HEK293 (cell line): ENCODE measurements around the gene SHTN1.

Experiments used
- GLI4 ChIP-seq: fragments of 450-650 bp; formaldehyde crosslinking; IDR thresholded peaks from 2 replicates; pipeline ENCODE4 v1.5.1; 2016; ENCODE audit warnings: missing biosample characterization, missing genetic modification characterization
- IKZF3 ChIP-seq: fragments of 450-650 bp; IDR thresholded peaks from 2 replicates; pipeline ENCODE4 v1.5.0; 2018; ENCODE audit warnings: missing biosample characterization, mild to moderate bottlenecking, missing genetic modification characterization, moderate library complexity
- MZF1 ChIP-seq: fragments of 450-650 bp; formaldehyde crosslinking; IDR thresholded peaks from 2 replicates; pipeline ENCODE4 v1.5.1; 2017; ENCODE audit warnings: missing biosample characterization, missing genetic modification characterization, borderline replicate concordance
- SP7 ChIP-seq: fragments of 450-650 bp; formaldehyde crosslinking; IDR thresholded peaks from 2 replicates; pipeline ENCODE4 v1.5.1; 2016; ENCODE audit warnings: missing biosample characterization, missing genetic modification characterization
- TRIM28 ChIP-seq: IDR thresholded peaks from 2 replicates; pipeline ENCODE4 v1.6.1; 2011; ENCODE audit warnings: low read length, control low read depth, borderline replicate concordance
- WT1 ChIP-seq: fragments of 450-650 bp; formaldehyde crosslinking; IDR thresholded peaks from 2 replicates; pipeline ENCODE4 v1.5.1; 2016; ENCODE audit warnings: missing biosample characterization, missing genetic modification characterization
- YY1 ChIP-seq: fragments of 450-650 bp; formaldehyde crosslinking; IDR thresholded peaks from 2 replicates; pipeline ENCODE4 v1.5.1; 2018; ENCODE audit warnings: missing biosample characterization, missing genetic modification characterization
- ZBTB11 ChIP-seq: fragments of 450-650 bp; formaldehyde crosslinking; conservative IDR thresholded peaks from 2 replicates; pipeline ENCODE4 v1.5.1; 2016; ENCODE audit warnings: low read depth, missing biosample characterization, missing genetic modification characterization
- ZBTB26 ChIP-seq: fragments of 450-650 bp; formaldehyde crosslinking; optimal IDR thresholded peaks from 2 replicates; pipeline ENCODE3; 2016; ENCODE audit warnings: missing biosample characterization, mild to moderate bottlenecking, missing genetic modification characterization
- ZFP37 ChIP-seq: fragments of 450-650 bp; formaldehyde crosslinking; IDR thresholded peaks from 2 replicates; pipeline ENCODE4 v1.5.1; 2016; ENCODE audit warnings: missing biosample characterization, missing genetic modification characterization
- ZIC2 ChIP-seq: fragments of 450-650 bp; formaldehyde crosslinking; IDR thresholded peaks from 2 replicates; pipeline ENCODE4 v1.5.1; 2016; ENCODE audit warnings: missing biosample characterization, missing genetic modification characterization
- ZNF155 ChIP-seq: fragments of 450-650 bp; formaldehyde crosslinking; IDR thresholded peaks from 2 replicates; pipeline ENCODE4 v1.5.1; 2016; ENCODE audit warnings: missing biosample characterization, missing genetic modification characterization
- ZNF175 ChIP-seq: fragments of 450-650 bp; formaldehyde crosslinking; IDR thresholded peaks from 2 replicates; pipeline ENCODE4 v1.5.1; 2016; ENCODE audit warnings: missing biosample characterization, missing genetic modification characterization
- ZNF211 ChIP-seq: fragments of 450-650 bp; formaldehyde crosslinking; IDR thresholded peaks from 2 replicates; pipeline ENCODE4 v1.5.1; 2016; ENCODE audit warnings: low read depth, missing biosample characterization, missing genetic modification characterization
- ZNF223 ChIP-seq: fragments of 450-650 bp; formaldehyde crosslinking; IDR thresholded peaks from 2 replicates; pipeline ENCODE4 v1.5.1; 2016; ENCODE audit warnings: missing biosample characterization, missing genetic modification characterization
- ZNF341 ChIP-seq: fragments of 450-650 bp; formaldehyde crosslinking; IDR thresholded peaks from 2 replicates; pipeline ENCODE4; 2016; ENCODE audit warnings: low read depth, missing biosample characterization, missing genetic modification characterization
- ZNF423 ChIP-seq: fragments of 450-650 bp; formaldehyde crosslinking; IDR thresholded peaks from 2 replicates; pipeline ENCODE4 v1.5.1; 2016; ENCODE audit warnings: missing biosample characterization, missing genetic modification characterization
- ZNF473 ChIP-seq: fragments of 450-650 bp; formaldehyde crosslinking; IDR thresholded peaks from 2 replicates; pipeline ENCODE4 v1.5.1; 2017; ENCODE audit warnings: missing biosample characterization, missing genetic modification characterization
- ZNF501 ChIP-seq: fragments of 450-650 bp; formaldehyde crosslinking; IDR thresholded peaks from 2 replicates; pipeline ENCODE4 v1.5.1; 2016; ENCODE audit warnings: missing biosample characterization, missing genetic modification characterization
- ZNF585B ChIP-seq: fragments of 450-650 bp; formaldehyde crosslinking; IDR thresholded peaks from 2 replicates; pipeline ENCODE4 v1.5.1; 2016; ENCODE audit warnings: missing biosample characterization, missing genetic modification characterization
- ZNF610 ChIP-seq: fragments of 450-650 bp; formaldehyde crosslinking; IDR thresholded peaks from 2 replicates; pipeline ENCODE4 v1.5.1; 2016; ENCODE audit warnings: missing biosample characterization, missing genetic modification characterization, borderline replicate concordance
- ZNF629 ChIP-seq: fragments of 450-650 bp; formaldehyde crosslinking; IDR thresholded peaks from 2 replicates; pipeline ENCODE4 v1.5.1; 2017; ENCODE audit warnings: missing biosample characterization, missing genetic modification characterization
- ZNF785 ChIP-seq: fragments of 450-650 bp; formaldehyde crosslinking; IDR thresholded peaks from 2 replicates; pipeline ENCODE4 v1.5.1; 2016; ENCODE audit warnings: missing biosample characterization, missing genetic modification characterization
- ZNF792 ChIP-seq: fragments of 450-650 bp; formaldehyde crosslinking; IDR thresholded peaks from 2 replicates; pipeline ENCODE4 v1.5.1; 2016; ENCODE audit warnings: missing biosample characterization, missing genetic modification characterization
- ZSCAN30 ChIP-seq: fragments of 450-650 bp; IDR thresholded peaks from 2 replicates; pipeline ENCODE4 v1.5.1; 2018; ENCODE audit warnings: missing biosample characterization, mild to moderate bottlenecking, missing genetic modification characterization, moderate library complexity
- ZXDB ChIP-seq: fragments of 450-650 bp; formaldehyde crosslinking; IDR thresholded peaks from 2 replicates; pipeline ENCODE4 v1.5.1; 2016; ENCODE audit warnings: missing biosample characterization, missing genetic modification characterization
- TF ChIP-seq, protein P1 (sequence below): fragments of 450-650 bp; formaldehyde crosslinking; conservative IDR thresholded peaks from 2 replicates; pipeline ENCODE4 v1.5.1; 2016; ENCODE audit warnings: low read depth, missing biosample characterization, missing genetic modification characterization
- TF ChIP-seq, protein P2 (sequence below): fragments of 450-650 bp; formaldehyde crosslinking; IDR thresholded peaks from 2 replicates; pipeline ENCODE4 v1.5.1; 2016; ENCODE audit warnings: missing biosample characterization, missing genetic modification characterization

The SHTN1 gene

GRCh38 chr10:117005026-117005526 is at the start of gene SHTN1 (continued):
- TF ChIP-seq, protein P1, sequence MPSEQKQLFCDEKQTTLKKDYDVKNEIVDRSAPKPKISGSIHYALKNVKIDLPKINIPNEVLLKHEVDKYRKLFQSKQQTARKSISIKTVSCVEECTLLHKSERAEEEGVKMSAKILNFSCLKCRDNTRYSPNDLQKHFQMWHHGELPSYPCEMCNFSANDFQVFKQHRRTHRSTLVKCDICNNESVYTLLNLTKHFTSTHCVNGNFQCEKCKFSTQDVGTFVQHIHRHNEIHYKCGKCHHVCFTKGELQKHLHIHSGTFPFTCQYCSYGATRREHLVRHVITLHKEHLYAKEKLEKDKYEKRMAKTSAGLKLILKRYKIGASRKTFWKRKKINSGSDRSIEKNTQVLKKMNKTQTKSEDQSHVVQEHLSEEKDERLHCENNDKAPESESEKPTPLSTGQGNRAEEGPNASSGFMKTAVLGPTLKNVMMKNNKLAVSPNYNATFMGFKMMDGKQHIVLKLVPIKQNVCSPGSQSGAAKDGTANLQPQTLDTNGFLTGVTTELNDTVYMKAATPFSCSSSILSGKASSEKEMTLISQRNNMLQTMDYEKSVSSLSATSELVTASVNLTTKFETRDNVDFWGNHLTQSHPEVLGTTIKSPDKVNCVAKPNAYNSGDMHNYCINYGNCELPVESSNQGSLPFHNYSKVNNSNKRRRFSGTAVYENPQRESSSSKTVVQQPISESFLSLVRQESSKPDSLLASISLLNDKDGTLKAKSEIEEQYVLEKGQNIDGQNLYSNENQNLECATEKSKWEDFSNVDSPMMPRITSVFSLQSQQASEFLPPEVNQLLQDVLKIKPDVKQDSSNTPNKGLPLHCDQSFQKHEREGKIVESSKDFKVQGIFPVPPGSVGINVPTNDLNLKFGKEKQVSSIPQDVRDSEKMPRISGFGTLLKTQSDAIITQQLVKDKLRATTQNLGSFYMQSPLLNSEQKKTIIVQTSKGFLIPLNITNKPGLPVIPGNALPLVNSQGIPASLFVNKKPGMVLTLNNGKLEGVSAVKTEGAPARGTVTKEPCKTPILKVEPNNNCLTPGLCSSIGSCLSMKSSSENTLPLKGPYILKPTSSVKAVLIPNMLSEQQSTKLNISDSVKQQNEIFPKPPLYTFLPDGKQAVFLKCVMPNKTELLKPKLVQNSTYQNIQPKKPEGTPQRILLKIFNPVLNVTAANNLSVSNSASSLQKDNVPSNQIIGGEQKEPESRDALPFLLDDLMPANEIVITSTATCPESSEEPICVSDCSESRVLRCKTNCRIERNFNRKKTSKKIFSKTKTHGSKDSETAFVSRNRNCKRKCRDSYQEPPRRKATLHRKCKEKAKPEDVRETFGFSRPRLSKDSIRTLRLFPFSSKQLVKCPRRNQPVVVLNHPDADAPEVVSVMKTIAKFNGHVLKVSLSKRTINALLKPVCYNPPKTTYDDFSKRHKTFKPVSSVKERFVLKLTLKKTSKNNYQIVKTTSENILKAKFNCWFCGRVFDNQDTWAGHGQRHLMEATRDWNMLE (tag by site-specific recombination): no peak
- peak; percentile 98 for TF ChIP-seq ZNF341 (tag by site-specific recombination)
- no peak; the same call in 1 of the 2 replicates for TF ChIP-seq YY1 (tag by site-specific recombination)
- 0 out of 2 replicates have a peak, but pooled peaks have one; percentile 8 for TF ChIP-seq ZFP37 (tag by site-specific recombination)
- no peak for TF ChIP-seq ZNF792 (tag by site-specific recombination)
- TF ChIP-seq, protein P2, sequence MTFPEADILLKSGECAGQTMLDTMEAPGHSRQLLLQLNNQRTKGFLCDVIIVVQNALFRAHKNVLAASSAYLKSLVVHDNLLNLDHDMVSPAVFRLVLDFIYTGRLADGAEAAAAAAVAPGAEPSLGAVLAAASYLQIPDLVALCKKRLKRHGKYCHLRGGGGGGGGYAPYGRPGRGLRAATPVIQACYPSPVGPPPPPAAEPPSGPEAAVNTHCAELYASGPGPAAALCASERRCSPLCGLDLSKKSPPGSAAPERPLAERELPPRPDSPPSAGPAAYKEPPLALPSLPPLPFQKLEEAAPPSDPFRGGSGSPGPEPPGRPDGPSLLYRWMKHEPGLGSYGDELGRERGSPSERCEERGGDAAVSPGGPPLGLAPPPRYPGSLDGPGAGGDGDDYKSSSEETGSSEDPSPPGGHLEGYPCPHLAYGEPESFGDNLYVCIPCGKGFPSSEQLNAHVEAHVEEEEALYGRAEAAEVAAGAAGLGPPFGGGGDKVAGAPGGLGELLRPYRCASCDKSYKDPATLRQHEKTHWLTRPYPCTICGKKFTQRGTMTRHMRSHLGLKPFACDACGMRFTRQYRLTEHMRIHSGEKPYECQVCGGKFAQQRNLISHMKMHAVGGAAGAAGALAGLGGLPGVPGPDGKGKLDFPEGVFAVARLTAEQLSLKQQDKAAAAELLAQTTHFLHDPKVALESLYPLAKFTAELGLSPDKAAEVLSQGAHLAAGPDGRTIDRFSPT (tag by site-specific recombination): peak; percentile 83
- no peak for TF ChIP-seq ZNF155 (tag by site-specific recombination)
- TF ChIP-seq ZNF501 (tag by site-specific recombination): no peak; the same call in 1 of the 2 replicates
- TF ChIP-seq ZBTB26 (tag by site-specific recombination): peak; percentile 91
- no peak for TF ChIP-seq GLI4 (tag by site-specific recombination)
- TF ChIP-seq ZNF211 (tag by site-specific recombination): no peak
- peak; percentile 66; the same call in 1 of the 2 replicates for TF ChIP-seq SP7 (tag by site-specific recombination)
- peak; percentile 10; the same call in 1 of the 2 replicates for TF ChIP-seq WT1 (tag by site-specific recombination)
- peak; percentile 94 for TF ChIP-seq ZNF610 (tag by site-specific recombination)
- TF ChIP-seq ZNF785: no peak
- TF ChIP-seq MZF1 (tag by site-specific recombination): no peak
- TF ChIP-seq ZSCAN30 (tag by site-specific recombination): 0 out of 2 replicates have a peak, but pooled peaks have one; percentile 18
- TF ChIP-seq ZNF423 (tag by site-specific recombination): peak; percentile 68
- no peak; the same call in 1 of the 2 replicates for TF ChIP-seq ZBTB11
- TF ChIP-seq ZNF629: peak; percentile 78; the same call in 1 of the 2 replicates
- TF ChIP-seq ZNF175: no peak
- no peak for TF ChIP-seq TRIM28
- peak; percentile 95 for TF ChIP-seq ZIC2 (tag by site-specific recombination)
- peak; percentile 63 for TF ChIP-seq IKZF3 (tag by site-specific recombination)
- TF ChIP-seq ZNF473: no peak
- no peak for TF ChIP-seq ZNF585B (tag by site-specific recombination)
- TF ChIP-seq ZXDB: peak; percentile 77
- no peak for TF ChIP-seq ZNF223
